Embryonic facial prominence (tissue), 1 donor: ENCODE results near the gene PM20D1.
"Not testable (repeated sequence)": the region's sequence is repeated elsewhere in the genome, so short reads cannot be mapped to it uniquely, and the experiment has no call there.

ENCODE experiments used
- DNase-seq: peaks from one replicate; pipeline ENCODE4 v3.0.0-alpha.2; 2016; ENCODE audit errors: extremely low spot score

The PM20D1 gene

DNA sequence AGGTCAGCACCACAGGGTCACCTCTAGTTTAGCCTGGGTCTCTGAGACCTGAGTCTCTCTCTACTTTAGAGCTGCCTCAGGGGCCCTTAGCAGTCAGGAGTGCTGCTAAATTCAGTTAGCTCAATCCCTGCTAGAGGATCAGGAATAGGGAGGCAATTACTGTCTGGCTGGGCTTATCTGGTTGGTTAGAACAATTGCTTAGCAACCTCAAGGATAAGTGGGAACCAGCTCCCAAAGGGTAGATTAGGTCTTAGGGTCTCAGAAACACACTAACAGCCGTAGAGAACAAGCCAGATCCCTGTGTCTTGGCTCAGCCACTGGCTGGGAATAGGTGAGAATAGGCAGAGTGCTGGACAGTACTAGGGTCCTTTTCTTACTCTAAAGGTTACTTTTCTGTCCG is 7.7 kb downstream of the PM20D1 start:
- DNase-seq: no peak

- DNase-seq: no peak
Observed at GRCh38 chr1:205840146-205840923, 9.6 kb downstream of the PM20D1 start.

GRCh38 chr1:205837382-205837970 is 12.5 kb downstream of the PM20D1 start:
- DNase-seq: no peak

DNA sequence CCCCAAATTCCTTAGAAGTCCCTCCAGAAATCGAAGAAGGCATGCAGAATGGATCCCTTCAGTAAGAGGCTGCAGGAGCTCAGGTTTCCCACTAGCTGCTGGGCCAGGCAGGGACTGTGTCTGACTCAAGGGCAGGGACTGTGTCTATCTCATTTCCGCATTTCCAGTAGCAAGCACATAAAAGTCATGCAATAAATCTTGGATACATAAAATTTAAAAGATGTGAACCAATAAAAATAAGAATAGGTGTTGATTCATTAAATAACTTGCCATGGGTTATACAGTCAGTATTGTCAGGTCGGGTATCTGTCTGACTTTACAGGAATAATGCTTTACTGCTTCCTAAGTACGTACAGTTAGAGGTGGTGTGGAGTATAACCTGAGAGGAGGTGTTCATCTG is 15.2 kb downstream of the PM20D1 start:
- DNase-seq: no peak

DNA sequence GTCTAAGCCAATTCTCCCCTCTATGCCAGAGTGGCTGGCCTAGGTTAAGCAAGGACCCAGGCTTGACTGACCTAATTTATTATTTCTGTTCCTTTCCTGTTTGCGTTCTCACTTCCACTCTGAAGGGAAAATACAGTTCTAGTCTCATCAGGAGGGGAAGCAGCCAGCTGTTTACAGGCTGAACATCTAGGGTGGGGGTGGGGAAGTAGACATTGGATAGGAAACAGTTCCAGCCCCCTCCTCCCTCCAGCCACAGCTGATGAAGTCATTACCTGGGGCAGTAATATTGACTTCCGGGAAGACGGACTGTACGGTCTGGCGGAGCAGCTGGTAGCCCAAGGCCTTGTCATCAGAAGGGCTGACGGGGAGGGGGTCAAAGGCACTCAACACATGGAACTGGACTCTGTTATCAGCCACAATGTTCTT is 17.6 kb downstream of the PM20D1 start:
- no peak for DNase-seq

DNA sequence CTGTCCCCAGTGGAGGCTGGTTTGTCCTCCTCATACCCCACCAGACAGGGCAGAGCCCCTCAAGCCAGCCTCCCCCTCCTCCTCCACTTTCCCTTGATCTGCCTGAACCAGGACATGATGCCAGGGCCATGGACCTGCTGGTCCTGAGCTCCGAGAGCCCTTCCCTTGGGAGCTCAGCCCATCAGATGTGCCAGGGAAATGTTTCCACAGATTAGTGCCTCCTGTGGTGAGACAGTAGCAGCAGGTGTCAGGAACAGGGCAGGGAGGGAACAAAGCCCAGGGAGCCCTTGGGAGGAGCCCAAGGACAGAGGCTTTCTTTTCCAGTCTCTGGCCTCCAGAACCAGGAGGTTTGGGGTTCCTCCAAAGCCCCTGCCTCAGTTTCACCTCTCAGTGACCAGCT is 22.3 kb downstream of the PM20D1 start:
- no peak for DNase-seq

- DNase-seq: no peak
Observed at GRCh38 chr1:205826995-205827394, 22.9 kb downstream of the PM20D1 start.

GRCh38 chr1:205826016-205826806 is 23.7 kb downstream of the PM20D1 start:
- DNase-seq: no peak

GRCh38 chr1:205824180-205824579 is 25.8 kb downstream of the PM20D1 start:
- no peak for DNase-seq

DNA sequence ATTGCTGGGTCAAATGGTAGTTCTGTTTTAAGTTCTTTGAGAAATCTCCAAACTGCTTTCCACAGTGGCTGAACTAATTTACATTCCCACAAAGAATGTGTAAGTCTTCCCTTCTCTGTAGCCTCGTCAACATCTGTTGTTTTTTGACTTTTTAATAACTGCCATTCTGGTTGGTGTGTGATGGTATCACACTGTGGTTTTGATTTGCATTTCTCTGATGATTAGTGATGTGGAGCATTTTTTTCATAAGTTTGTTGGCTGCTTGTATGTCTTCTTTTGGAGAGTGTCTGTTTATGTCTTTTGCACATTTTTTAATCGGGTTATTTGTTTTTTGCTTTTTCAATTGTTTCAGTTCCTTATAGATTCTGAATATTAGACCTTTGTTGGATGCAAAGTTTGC is 26.7 kb downstream of the PM20D1 start:
- DNase-seq: not testable (repeated sequence)

- DNase-seq: no peak
Observed at GRCh38 chr1:205822397-205822796, 27.5 kb downstream of the PM20D1 start.

- no peak for DNase-seq
Observed at GRCh38 chr1:205817988-205818387, 31.9 kb downstream of the PM20D1 start.

- no peak for DNase-seq
Observed at GRCh38 chr1:205817364-205817763, 32.6 kb downstream of the PM20D1 start.

DNA sequence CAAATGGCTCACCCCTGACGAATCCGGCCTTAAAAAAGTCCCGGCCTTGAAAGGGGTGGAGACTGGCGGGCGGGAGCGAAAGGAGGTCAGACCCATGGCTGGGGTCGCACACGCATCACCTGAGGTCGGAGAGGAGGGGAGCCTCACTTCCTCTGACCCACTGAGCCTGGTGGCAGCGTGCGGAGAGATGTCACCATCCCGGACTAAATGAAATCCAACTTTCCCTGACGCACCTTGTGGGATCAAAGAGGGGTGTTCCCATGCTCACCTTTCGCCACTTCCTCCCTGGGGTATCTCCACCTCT is 36.2 kb downstream of the PM20D1 start:
- no peak for DNase-seq

GRCh38 chr1:205812878-205813754 is 36.8 kb downstream of the PM20D1 start, which contains the start of gene SLC41A1:
Gene SLC41A1, minus strand, starts transcription at chr1:205813198. Its CDS starts 2,757 bp downstream, at chr1:205810441.
- DNase-seq: peak; percentile 87

DNA sequence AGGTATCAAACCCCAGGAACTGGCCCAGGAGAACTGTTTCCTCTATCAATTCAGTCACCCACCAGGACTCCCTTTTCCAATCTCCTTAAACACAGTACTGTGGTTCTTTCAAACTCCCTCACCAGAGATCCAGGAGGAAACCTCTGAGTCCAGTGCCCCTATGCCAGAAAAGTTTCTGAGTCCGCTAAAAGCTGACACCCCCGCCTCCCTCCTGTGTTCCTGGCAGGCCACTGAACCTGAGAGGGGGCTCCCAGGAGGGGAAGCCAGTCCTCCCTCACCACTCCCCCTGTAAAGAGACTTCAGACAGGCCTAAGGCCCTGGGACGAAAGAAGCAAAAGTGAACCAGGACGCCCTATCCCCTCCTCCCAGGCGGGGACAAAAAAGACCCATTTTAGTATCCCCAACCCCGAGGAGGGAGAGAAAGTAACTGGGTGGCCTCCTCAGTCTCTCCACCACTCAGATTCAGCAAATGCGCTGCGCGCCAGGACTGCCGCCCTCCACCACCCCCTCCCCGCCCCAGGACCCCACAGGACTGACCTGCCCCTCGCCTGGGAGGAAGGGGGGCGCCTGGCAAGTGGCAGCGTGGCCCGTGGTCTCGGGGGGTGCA is 37.6 kb downstream of the PM20D1 start:
- no peak for DNase-seq

GRCh38 chr1:205811660-205812059 is 38.3 kb downstream of the PM20D1 start:
- no peak for DNase-seq

DNA sequence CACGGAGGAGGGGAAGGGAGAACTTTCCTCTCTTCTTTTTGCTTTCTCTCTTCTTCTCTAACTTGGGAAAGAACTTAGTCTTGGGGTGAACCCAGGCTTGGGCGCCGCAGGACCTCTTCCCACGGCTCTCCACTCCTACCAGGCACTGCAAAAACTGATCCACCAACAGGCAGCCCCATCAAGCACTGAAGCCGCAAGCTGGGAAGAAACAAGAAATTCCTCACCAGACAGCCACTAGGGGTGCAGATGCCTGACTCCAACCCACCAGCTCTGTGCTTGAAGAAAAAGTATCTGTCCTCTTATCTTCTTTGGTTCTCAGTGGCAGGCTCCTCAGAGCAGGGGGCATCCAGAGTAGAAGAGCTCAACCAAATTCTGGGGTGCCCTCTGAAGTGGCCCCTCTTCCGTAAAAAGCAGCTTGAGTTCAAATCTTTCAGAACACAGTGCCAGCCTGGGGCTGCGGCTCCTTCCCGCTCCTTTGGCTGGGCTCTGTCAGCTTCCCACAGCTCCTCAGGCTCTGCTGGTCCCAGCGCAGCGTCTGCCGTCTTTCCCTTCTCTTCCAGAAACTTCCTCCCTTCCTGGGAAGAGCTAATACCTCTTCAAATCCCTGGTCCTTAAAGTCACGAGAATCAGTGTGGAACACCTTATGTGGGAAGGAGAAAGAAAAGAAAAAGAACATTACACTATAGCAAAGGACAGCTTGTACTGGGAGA is 39.3 kb downstream of the PM20D1 start:
- DNase-seq: no peak

GRCh38 chr1:205809942-205810345 is 40.0 kb downstream of the PM20D1 start:
- DNase-seq: no peak

DNA sequence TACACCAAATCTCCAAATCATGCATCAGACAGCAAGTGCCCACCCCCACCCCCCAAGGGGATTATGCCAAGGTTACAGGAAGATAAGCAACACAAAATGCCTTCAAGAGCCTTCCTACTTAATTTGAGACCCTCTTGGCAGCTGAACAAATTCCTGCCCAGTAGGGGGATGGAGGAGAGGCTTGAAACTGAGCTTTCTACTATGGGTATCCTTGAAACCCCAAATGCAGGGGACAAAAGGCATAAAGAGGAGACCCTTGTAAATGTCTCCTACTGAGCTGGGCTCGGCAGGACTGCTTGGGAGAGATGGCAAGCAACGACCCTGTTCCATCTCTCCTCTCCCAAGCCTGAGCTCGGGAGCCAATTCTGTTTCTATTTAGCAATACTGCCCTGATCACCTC is 40.5 kb downstream of the PM20D1 start:
- no peak for DNase-seq
